Cardiac fibroblast (primary cell): ENCODE measurements around the gene CFAP61.

Experiments used
- DNase-seq, 2 donors: peaks; one replicate each; pipeline versions ENCODE4 v3.0.0 to v3.0.0-alpha.2; 2010; ENCODE audit warnings: low read depth in 2 of 2
- H3K4me3 ChIP-seq, 2 donors: replicated peaks in 1 of 2; 1 replicate in 1 of 2; 2 replicates in 1 of 2; pipeline ENCODE4 v1.5.1; 2011; ENCODE audit warnings: low read depth in 2 of 2, low read length in 2 of 2, mild to moderate bottlenecking in 2 of 2, moderate library complexity in 1 of 2
- CTCF ChIP-seq: IDR thresholded peaks from one replicate; pipeline ENCODE4 v1.5.1; 2011; ENCODE audit warnings: low read depth, mild to moderate bottlenecking, low read length, inconsistent platforms

The CFAP61 gene

GRCh38 chr20:20248620-20249200, 196.4 kb downstream of the CFAP61 start:
- no peak overlapping the region for H3K4me3 ChIP-seq
- no peak for TF ChIP-seq CTCF
- no peak for DNase-seq

GRCh38 chr20:20251317-20251716, 199.0 kb downstream of the CFAP61 start:
- no peak for DNase-seq
- H3K4me3 ChIP-seq: no peak overlapping the region
- no peak for TF ChIP-seq CTCF

GRCh38 chr20:20251836-20252235, 199.5 kb downstream of the CFAP61 start:
- no peak for TF ChIP-seq CTCF
- no peak for DNase-seq
- H3K4me3 ChIP-seq: no peak overlapping the region

GRCh38 chr20:20253039-20253743, 200.9 kb downstream of the CFAP61 start:
- DNase-seq: no peak
- TF ChIP-seq CTCF: no peak
- H3K4me3 ChIP-seq: no peak overlapping the region

- TF ChIP-seq CTCF: no peak
Observed at GRCh38 chr20:20253744-20254330, 201.5 kb downstream of the CFAP61 start.

GRCh38 chr20:20255099-20255498, 202.8 kb downstream of the CFAP61 start:
- no peak overlapping the region for H3K4me3 ChIP-seq
- TF ChIP-seq CTCF: no peak
- no peak for DNase-seq

More at GRCh38 chr20:20253744-20254330, 201.5 kb downstream of the CFAP61 start:
- H3K4me3 ChIP-seq: no peak overlapping the region
- no peak for DNase-seq
